ENCODE results near the gene LIPK.

GRCh38 chr10:88660598-88660884 is 45.5 kb upstream of the LIPK start:
- TF ChIP-seq, protein P1, sequence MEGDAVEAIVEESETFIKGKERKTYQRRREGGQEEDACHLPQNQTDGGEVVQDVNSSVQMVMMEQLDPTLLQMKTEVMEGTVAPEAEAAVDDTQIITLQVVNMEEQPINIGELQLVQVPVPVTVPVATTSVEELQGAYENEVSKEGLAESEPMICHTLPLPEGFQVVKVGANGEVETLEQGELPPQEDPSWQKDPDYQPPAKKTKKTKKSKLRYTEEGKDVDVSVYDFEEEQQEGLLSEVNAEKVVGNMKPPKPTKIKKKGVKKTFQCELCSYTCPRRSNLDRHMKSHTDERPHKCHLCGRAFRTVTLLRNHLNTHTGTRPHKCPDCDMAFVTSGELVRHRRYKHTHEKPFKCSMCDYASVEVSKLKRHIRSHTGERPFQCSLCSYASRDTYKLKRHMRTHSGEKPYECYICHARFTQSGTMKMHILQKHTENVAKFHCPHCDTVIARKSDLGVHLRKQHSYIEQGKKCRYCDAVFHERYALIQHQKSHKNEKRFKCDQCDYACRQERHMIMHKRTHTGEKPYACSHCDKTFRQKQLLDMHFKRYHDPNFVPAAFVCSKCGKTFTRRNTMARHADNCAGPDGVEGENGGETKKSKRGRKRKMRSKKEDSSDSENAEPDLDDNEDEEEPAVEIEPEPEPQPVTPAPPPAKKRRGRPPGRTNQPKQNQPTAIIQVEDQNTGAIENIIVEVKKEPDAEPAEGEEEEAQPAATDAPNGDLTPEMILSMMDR (IDR thresholded peaks at IDR 0.05), result no peak
- TF ChIP-seq, protein P2, sequence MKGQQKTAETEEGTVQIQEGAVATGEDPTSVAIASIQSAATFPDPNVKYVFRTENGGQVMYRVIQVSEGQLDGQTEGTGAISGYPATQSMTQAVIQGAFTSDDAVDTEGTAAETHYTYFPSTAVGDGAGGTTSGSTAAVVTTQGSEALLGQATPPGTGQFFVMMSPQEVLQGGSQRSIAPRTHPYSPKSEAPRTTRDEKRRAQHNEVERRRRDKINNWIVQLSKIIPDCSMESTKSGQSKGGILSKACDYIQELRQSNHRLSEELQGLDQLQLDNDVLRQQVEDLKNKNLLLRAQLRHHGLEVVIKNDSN (CRISPR knock-in tag; IDR thresholded peaks at IDR 0.05), result no peak
- no peak for TF ChIP-seq FOXP1 (CRISPR knock-in tag; IDR thresholded peaks at IDR 0.05; ENCODE audit: borderline replicate concordance)
- TF ChIP-seq ZNF121 (CRISPR knock-in tag; IDR thresholded peaks at IDR 0.05), result no peak
- TF ChIP-seq AFF4 (CRISPR knock-in tag; IDR thresholded peaks at IDR 0.05; ENCODE audit: borderline replicate concordance), result no peak
- TF ChIP-seq, protein P3, sequence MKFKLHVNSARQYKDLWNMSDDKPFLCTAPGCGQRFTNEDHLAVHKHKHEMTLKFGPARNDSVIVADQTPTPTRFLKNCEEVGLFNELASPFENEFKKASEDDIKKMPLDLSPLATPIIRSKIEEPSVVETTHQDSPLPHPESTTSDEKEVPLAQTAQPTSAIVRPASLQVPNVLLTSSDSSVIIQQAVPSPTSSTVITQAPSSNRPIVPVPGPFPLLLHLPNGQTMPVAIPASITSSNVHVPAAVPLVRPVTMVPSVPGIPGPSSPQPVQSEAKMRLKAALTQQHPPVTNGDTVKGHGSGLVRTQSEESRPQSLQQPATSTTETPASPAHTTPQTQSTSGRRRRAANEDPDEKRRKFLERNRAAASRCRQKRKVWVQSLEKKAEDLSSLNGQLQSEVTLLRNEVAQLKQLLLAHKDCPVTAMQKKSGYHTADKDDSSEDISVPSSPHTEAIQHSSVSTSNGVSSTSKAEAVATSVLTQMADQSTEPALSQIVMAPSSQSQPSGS (CRISPR knock-in tag; IDR thresholded peaks at IDR 0.05; ENCODE audit: borderline replicate concordance, low read depth), result no peak
- TF ChIP-seq GABPB1 (CRISPR knock-in tag; IDR thresholded peaks at IDR 0.05), result no peak
- no peak for TF ChIP-seq E2F4 (CRISPR knock-in tag; IDR thresholded peaks at IDR 0.05; ENCODE audit: borderline replicate concordance, low read depth)
- no peak for TF ChIP-seq ZNF396 (CRISPR knock-in tag; IDR thresholded peaks at IDR 0.05; ENCODE audit: borderline replicate concordance)
- TF ChIP-seq ZNF232 (CRISPR knock-in tag; IDR thresholded peaks at IDR 0.05), result no peak
- no peak for TF ChIP-seq CREM (CRISPR knock-in tag; IDR thresholded peaks at IDR 0.05)
- no peak for TF ChIP-seq CREB1 (CRISPR knock-in tag; IDR thresholded peaks at IDR 0.05)
- no peak for TF ChIP-seq MAX (CRISPR knock-in tag; IDR thresholded peaks at IDR 0.05)
- no peak for TF ChIP-seq SP1 (CRISPR knock-in tag; conservative IDR thresholded peaks at IDR 0.05)
